ENCODE data around the gene WDFY3. TPM values are rescaled to one million over a fixed set of nuclear protein-coding genes. Genes with fewer than 3 reads are reported as not detected.

Gene WDFY3
- total and polyA plus RNA-seq, 8 donors: 39.4 to 137 (median 44.5) TPM

- peaks cover 0 to 45% of the 10 kb centered on the region in 2 donors for H3K4me1 ChIP-seq
- no peaks in the 10 kb centered on the region for H3K9me3 ChIP-seq
- no peak for ATAC-seq
- TF ChIP-seq, protein P1, sequence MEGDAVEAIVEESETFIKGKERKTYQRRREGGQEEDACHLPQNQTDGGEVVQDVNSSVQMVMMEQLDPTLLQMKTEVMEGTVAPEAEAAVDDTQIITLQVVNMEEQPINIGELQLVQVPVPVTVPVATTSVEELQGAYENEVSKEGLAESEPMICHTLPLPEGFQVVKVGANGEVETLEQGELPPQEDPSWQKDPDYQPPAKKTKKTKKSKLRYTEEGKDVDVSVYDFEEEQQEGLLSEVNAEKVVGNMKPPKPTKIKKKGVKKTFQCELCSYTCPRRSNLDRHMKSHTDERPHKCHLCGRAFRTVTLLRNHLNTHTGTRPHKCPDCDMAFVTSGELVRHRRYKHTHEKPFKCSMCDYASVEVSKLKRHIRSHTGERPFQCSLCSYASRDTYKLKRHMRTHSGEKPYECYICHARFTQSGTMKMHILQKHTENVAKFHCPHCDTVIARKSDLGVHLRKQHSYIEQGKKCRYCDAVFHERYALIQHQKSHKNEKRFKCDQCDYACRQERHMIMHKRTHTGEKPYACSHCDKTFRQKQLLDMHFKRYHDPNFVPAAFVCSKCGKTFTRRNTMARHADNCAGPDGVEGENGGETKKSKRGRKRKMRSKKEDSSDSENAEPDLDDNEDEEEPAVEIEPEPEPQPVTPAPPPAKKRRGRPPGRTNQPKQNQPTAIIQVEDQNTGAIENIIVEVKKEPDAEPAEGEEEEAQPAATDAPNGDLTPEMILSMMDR (IDR thresholded peaks at IDR 0.05): no peak
- peak overlapping the region in 1 of 2 donors; percentile 7 for H3K27ac ChIP-seq
- DNase-seq: no peak
- peaks cover 0 to 80% of the 10 kb centered on the region in 2 donors for H3K36me3 ChIP-seq
- no peaks in the 10 kb centered on the region for H3K27me3 ChIP-seq
- no peak overlapping the region for H3K4me3 ChIP-seq
- intact Hi-C loops (cut with DNase I): loop anchor here in 1 of 2 donors (5.0 kb wide), 1 partner anchor 221 kb away; no protein-coding TSS in a partner anchor
Observed at GRCh38 chr4:84751707-84752106, 214.8 kb downstream of the WDFY3 start.

DNA sequence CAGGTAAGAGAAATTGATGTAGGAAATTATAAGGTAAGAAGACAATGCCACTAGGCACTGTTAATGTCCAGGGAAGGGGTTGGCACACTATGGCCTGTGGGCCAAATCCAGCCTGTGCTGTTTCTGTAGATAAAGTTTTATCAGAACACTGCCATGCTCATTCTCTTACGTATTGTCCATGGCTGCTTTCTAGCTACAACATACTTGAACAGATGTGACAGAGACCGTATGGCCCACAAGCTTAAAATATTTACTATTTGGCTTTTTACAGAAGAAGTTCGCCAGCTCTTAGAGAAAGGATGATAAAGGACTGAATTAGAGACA, 215.6 kb downstream of the WDFY3 start:
- peak in 1 of 4 donors; percentile 15 for DNase-seq
- H3K4me3 ChIP-seq: no peak overlapping the region
- intact Hi-C loops (cut with DNase I): loop anchor here in 1 of 2 donors (5.0 kb wide), 1 partner anchor 221 kb away; no protein-coding TSS in a partner anchor
- peaks cover 0 to 45% of the 10 kb centered on the region in 2 donors for H3K4me1 ChIP-seq
- no peaks in the 10 kb centered on the region for H3K27me3 ChIP-seq
- ATAC-seq: no peak
- peaks cover 0 to 80% of the 10 kb centered on the region in 2 donors for H3K36me3 ChIP-seq
- TF ChIP-seq, protein P1 (IDR thresholded peaks at IDR 0.05): no peak
- no peaks in the 10 kb centered on the region for H3K9me3 ChIP-seq
- H3K27ac ChIP-seq: no peak overlapping the region

GRCh38 chr4:84750260-84750959, 216.1 kb downstream of the WDFY3 start:
- intact Hi-C loops (cut with DNase I): loop anchor here in 1 of 2 donors (5.0 kb wide), 1 partner anchor 222 kb away; no protein-coding TSS in a partner anchor
- Histone ChIP-seq H3K27ac (no peak overlapping the region), H3K27me3 (no peaks in the 10 kb centered on the region), H3K4me1 (peaks cover 0 to 45% of the 10 kb centered on the region in 2 donors), H3K9me3 (no peaks in the 10 kb centered on the region), H3K36me3 (peaks cover 0 to 85% of the 10 kb centered on the region in 2 donors), H3K4me3 (no peak overlapping the region)
- ATAC-seq (peak; percentile 84), DNase-seq (peak in 2 of 4 donors; percentile 41 to 52)
- TF ChIP-seq, protein P1 (IDR thresholded peaks at IDR 0.05): peak; percentile 42 to 49

DNA sequence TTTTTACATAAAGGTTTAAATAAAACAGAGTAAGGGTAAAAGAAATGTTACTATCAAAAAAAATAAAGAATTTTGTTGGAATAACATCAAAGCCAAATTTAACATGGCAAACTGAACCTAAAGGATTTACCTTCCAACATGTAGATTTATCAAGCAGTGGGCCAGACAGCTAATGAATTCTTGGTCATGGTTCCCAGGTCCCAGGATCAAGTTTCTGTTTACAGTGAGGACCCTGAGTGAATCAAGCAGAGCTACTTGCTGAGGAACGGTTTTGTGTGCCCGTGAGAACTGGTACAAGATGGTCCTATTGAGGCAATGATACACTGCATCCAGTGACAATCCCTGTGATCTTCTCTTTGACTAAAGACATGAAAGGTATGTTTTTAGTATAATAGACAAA, 226.4 kb downstream of the WDFY3 start:
- Histone ChIP-seq H3K4me3 (no peak overlapping the region), H3K27ac (no peak overlapping the region), H3K36me3 (peaks cover 0 to 91% of the 10 kb centered on the region in 2 donors), H3K27me3 (no peaks in the 10 kb centered on the region), H3K9me3 (no peaks in the 10 kb centered on the region), H3K4me1 (no peaks in the 10 kb centered on the region)
- DNase-seq: no peak
- no peak for ATAC-seq
- intact Hi-C loops (cut with DNase I): no loop called here
- TF ChIP-seq, protein P1 (IDR thresholded peaks at IDR 0.05): no peak

DNA sequence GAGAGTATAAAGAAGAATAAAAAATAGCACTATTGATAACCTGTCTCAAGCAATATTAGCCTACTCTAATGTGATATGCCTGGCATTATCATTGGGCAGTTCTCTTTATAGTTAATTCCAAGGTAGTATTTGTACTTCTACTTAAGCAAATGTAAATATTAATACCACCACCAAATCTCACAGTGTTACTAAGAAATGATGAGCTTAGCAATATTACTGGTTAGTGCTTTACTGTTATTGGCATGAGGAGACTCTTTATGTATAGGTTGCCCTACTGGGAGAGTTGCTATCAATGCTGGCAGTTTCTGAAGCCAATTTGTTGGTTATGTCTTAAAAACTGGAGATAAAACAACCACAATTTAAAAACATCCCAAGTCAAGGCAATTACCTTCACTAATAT, 227.9 kb downstream of the WDFY3 start:
- Histone ChIP-seq H3K36me3 (peaks cover 0 to 99% of the 10 kb centered on the region in 2 donors), H3K27ac (no peak overlapping the region), H3K9me3 (no peaks in the 10 kb centered on the region), H3K4me1 (no peaks in the 10 kb centered on the region), H3K4me3 (no peak overlapping the region), H3K27me3 (no peaks in the 10 kb centered on the region)
- intact Hi-C loops (cut with DNase I): no loop called here
- ATAC-seq (no peak), DNase-seq (no peak)
- TF ChIP-seq, protein P1 (IDR thresholded peaks at IDR 0.05): no peak
